GM12892 (cell line): ENCODE data around the gene MTHFSD.

Experiments
- POLR2A ChIP-seq: IDR thresholded peaks from 2 replicates; pipeline ENCODE4 v1.6.1; 2011; ENCODE audit warnings: low read depth, low read length, control low read depth
- POLR2AphosphoS5 ChIP-seq: IDR thresholded peaks from 2 replicates; pipeline ENCODE4 v1.6.1; 2011; ENCODE audit warnings: low read depth, low read length, control low read depth
- TAF1 ChIP-seq: IDR thresholded peaks from 2 replicates; pipeline ENCODE4 v1.6.1; 2011; ENCODE audit warnings: low read depth, mild to moderate bottlenecking, control low read depth, low read length, borderline replicate concordance

DNA sequence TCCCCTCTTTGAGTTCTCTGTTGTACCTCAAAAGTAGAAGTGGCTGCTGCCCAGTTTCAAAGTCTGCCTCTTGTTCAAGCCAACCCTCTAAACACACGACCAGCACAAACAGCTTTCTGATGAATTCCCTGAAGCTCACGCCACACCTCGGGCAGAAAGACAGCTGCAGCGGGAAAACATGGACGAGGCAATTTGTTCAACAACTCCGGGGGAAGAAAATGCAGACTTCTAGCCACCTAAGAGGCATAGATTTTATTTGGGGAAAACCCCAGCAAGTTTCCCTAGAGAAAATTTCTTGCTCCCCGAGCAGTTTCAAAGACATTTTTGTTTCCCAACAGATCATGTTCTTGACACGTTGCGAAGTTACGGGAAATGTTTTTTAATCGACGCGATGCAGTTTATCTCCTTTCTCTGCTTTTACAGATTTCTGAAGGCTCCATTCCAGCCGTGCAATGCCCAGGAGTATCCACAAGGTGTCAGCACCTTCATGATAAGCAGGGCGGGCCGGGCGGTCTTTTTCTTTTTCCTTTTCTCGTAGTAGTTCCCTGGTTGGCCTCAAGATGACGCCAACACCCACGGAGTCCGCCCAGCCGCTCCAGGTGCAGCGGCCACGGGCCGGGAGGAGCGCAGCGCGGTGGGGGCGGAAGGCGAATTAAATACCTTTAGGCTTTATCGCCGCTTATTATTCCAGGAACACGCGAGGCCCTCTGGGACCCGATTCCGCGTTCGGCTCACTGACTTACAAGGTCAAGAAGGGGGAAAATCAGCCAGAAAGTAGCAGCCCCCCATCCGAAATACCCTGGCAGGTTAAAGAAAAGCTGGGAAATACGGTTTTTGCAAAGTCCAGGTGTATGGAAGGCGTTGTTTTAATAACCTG is 8.7 kb upstream of the MTHFSD start:
- TF ChIP-seq POLR2AphosphoS5 = no peak
- TF ChIP-seq POLR2A = no peak
- TF ChIP-seq TAF1 = no peak
